HG02970 (cell line): ENCODE data around the gene MYRIP.

Experiments used
- ATAC-seq: cut with Tn5 transposase; IDR thresholded peaks from one replicate; pipeline ENCODE4 v1.9.1; 2021; ENCODE audit warnings: mild to moderate bottlenecking, moderate library complexity, moderate number of reproducible peaks; ENCODE audit not compliant: unreplicated experiment, low FRiP score

Gene MYRIP

DNA sequence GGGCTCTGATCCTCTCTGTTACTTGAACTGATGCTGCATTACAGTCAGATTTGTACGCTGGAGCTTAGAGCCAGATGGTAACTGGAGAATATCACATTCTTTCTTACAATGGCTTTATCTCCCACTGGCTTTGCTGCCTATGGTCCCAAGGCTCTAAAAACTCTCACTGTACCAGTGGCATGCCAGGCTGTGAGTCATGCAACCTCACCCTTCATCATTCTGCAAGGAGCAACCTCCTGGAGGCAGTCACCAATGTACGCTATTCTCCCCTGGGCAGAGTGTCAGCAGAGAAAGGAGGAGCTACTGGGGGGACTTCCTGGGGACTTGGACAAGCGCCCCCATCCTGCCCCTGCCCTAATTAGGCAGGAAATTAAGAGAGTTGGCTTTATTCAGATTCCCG is 402.2 kb downstream of the MYRIP start:
- ATAC-seq: no peak

DNA sequence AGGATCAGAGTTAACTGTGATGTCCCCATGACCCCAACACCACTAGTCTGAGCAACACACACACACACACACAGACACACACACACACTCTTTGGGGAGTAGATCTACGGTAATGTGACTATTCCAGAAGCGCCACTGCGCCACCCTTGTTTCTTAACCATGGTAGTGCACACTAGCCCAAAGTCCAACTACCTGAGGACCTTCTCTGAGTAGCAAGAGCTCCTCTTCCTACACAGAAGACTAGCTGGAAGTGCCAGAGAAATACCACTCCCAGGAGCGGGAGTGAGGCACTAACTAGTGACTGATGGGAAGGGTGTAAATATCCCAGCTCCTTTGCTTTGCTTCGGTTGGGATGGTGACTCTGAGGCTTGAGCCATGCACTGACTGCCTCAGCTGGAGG is 404.1 kb downstream of the MYRIP start:
- no peak for ATAC-seq

DNA sequence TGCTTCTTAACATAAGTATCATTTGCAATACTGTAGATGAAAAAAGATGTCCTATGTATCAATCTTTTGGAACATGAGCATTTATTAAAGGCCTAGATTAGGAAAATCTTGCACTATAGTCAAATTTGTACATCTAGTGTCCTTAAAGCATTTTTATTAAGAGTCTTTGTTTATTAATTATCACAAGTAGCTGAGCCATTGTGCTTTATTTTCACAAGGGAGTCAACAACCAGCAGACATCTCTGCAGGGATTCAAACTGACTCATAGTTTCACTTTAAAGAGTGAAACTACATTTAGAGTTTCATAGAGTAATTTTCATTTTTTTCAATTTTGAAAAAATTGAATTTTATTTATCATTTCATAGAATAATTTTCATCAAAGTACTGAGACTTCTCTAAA is 405.6 kb downstream of the MYRIP start:
- ATAC-seq: no peak

DNA sequence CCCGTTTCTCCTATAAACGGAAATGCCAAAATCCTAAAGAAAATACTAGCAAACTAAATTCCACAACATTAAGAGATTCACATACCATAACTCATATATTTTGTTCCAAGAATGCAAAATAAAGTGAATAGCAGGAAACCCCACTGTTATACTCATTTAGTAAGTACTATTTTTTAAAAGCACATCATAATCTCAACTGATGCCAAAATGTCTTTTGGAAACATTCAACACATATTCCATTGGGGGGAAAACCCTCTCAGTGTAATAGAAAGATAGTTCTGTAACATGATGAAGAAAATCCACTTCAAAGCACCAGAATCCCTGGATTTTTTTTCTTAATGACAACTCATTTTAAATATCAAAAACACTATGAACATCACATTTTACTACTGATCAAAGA is 407.1 kb downstream of the MYRIP start:
- no peak for ATAC-seq

DNA sequence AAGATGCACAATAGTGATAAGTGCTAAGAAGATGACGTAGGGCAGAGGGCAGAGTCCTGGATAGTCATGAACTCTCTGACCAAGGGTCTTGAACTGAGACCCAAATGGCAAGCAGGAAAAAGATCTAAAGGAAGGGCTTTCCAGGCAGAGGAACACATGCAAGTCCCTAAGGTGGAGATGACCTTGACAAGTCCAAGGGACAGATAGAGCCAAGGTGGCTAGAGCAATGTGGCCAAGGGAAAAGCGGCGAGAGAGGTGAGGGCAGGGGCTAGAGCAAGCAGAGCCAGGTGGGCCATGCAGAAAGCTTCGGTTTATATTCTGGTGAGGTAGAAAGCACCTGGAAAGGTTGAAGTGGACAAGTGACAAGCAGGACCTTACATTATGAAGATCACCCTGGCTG is 414.4 kb downstream of the MYRIP start:
- no peak for ATAC-seq

DNA sequence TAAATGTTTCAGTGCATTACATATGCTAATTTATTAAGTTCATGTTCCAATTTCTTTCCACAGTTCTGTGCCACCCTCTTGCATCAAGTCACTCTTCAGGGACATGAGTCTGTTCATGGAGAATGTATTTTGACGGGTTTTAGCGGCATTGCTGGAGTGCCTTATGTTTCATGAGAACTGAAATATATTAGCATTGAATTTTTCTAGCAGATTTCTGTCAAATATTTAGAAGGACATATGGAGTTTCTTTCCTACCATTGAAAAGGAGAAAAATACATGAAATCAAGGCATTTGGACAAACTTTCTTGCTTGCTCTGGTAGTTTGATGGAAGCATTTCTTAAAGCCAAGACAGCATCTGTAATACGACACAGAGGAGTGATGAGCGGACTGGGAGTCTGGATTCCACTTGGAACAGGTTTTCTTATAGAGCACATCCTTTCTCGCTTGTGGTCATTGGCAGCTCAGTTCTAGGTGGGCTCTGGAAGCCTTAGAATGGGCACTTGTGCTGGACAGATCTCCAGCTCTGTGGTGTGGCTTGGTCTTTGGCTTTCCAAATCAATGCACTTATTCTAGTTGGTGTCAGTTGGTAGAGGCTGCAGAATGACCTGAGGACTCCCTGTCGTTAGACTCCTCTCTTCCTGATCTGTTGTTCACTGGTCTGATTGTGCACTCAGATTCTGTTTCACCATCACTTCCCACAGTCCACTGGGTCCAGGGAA is 415.5 kb downstream of the MYRIP start:
- no peak for ATAC-seq

DNA sequence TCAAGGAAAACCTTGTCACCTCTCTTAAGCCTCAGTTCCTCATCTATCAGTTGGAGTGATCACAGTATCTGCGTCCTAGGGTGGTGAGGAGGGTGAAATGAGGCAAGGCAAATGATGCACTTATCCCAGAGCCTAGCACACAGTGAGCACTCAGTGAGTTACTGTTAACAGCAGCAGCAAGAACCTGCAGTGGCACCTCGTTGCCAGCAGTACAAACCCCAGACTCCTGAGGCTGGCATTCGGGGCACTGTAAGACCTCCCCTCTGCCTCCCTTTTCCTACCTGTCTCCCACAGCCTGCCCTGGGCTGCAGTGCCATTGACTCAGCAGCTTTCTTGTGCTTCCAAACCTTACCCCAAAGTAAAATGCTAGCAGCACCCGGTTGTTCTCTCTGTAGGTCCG is 417.2 kb downstream of the MYRIP start:
- ATAC-seq: no peak

DNA sequence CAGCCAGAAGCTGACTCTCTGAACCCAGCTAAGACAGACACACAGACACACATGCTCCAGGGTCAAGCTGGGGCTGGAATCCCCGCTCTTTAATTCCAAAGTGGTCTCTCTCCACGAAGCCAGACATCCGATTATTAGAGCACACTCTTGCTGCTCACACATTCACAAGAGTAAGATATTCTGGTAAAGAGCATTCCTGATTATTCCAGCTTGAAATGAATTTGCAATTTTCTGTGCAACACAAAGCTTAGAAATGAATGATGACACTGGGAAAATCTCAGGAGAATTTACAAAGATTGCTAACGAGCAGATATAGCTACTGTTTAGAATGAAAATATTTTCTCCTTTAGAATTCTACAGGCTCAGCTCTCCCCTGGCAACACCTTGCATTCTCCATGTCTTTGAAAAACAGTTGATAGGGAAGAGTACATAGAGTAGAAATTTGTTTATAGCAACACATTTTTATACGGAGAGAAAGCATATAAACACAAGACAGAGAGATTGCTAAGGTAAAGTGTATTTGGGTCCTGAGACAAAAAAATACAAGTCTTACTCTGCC is 419.5 kb downstream of the MYRIP start:
- ATAC-seq: no peak

DNA sequence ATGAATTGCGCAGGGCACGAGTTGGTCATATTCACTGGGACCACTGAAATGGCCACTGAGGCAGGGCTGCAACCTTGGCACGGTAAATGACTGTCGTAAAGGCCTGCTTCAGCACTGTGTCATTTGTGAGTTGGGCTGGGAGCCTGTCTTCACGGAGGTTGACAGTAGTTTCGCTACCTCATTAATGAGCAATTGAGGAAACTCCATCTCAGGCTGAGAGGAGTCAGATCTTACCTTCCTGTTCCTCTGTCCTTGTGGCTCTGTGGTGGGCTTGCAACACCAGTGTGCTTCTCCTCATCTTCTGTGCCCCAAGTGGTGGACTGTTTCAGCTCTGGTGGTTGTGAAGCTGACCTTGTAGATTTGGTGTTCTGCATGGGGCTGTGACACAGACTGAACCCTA is 420.0 kb downstream of the MYRIP start:
- no peak for ATAC-seq

DNA sequence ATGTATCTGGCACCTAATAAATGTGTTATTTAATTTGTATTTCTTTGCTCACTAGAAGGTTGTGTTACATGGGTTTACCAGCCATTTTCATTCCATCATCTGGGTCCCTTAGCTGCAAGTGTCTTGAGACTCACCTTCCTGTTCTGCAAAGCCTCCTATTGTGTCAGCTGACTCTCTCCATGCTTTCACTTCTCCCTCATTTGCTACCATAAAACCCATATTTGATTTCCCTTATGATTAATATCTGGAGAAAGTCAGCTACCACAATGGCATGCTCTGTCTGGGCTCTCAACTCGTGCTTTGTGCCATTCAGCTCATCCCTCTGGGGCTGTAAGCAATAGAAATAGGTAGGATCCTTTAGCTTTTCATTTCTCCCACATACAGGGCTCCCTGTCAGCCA is 420.6 kb downstream of the MYRIP start:
- no peak for ATAC-seq

DNA sequence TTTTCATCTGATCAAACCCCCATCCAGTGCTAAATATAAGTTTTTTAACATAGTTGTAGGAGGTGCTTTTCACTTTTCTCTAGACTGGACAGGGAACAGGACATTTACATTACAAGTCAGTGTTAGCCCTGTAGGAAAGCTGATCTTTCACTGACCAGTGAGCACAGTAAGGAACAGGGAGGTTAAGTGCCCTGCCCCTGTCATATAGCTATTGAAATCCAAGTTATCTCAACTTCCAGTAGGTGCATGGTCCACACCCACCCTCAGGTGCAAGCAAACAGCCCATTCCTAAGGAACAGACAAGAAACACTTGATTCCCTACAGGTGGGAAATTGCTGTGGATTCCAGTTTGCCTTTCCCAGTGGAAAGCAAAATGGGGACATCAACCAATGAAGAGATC is 421.0 kb downstream of the MYRIP start:
- ATAC-seq: no peak

DNA sequence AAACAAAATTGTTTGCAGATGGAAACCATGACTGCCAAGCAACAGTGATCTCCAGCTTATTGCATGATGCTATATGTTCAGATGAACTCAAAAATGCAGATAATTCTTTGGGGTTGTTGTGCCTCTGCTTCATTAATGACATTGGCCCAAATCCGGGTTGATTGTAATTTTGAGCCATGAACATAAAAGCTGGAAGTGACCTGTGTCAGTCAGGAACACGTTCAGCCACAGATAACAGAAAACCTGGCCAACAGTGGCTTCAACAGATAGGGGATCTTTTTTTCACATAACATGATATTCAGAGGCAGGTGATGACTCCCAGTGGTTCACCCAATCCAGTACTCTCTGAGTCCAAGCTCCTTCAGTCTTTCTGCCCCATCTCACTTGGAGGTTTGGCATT is 423.2 kb downstream of the MYRIP start:
- ATAC-seq: no peak

DNA sequence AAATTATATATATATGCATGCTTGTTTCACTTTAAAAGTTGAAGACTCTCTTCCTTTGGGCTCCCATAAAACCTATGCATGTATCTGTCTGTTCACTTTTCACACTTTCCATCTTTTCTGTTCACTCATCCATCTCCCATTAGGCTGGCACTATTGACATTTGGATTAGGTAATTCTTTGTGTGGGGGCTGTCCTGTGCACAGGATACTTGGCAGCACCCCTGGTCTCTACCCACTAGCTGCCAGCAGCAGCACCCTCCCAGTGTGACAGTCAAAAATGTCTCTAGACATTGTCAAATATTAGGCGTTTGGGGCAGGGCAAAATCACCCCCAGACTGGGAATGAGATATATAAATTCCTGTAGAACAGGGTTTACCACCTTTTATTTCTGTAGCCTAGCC is 427.8 kb downstream of the MYRIP start:
- ATAC-seq: no peak

DNA sequence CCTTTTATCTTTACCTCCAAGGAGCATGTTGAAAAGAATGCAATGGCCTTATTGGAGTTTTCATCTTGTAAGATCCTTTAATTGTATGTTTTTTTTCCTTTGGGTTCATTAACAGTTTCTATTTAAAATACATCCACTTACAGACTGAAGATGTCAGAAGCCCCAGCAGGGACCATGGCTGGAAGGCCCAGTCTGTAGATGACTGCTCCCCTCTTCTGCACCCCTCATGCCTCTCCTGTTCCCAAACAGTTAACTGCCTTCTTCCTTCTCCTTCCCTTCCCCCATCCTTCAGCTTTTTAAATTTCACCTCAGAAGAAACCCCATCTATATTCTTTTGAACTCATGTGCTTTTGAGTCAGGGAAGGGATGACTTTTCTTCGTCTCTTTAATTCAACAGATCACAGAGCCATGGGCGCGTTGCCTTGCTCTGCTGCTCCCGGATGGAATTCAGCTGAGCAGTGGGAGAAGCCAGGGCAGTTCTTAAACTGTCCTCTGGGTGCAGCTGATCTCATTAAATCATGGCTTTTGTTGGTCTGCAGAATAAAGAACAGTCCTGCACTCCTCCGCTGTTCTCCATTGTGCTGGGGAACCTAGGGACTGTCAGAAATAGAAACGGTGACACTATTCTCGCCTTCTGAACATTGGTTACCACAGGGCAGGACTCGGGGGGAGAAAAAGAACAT is 428.6 kb downstream of the MYRIP start:
- ATAC-seq: no peak

DNA sequence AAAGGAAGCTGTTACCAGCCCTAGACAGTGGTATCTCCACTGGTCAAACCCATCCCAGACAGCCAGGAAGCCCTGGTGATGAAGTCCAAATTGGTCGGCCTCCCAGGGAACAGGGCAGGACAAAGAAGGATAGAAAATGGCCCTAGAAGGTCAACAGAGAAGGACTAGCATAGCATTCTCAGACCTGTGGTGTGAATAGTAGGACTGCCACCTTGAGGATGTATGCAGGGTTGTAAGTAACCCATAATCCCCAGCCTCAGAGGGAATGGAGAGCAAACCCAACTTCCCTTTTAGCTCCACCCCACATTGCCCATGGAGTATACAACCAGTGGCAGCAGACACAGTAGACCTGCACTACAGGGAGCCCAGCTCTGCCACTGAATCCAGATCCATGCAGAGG is 431.5 kb downstream of the MYRIP start:
- ATAC-seq: no peak

DNA sequence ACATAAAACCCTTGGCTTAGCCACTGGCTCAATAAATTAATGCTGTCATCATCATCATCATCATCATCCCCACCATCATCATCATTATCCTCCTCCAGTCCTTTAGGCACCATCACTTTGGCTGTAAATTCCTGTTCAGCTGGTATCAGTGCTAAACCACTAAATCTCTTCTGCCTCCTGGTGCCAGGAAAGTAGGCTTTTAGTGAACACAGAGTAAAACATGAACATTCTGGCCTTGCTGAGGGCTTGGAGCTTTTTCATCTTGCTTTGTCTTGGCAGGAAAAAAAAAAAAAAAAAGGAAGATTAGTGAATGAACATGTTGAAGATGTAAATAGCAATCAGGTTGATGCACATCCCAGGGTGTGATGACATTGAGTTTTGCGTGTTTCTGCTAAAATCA is 432.8 kb downstream of the MYRIP start:
- ATAC-seq: no peak

DNA sequence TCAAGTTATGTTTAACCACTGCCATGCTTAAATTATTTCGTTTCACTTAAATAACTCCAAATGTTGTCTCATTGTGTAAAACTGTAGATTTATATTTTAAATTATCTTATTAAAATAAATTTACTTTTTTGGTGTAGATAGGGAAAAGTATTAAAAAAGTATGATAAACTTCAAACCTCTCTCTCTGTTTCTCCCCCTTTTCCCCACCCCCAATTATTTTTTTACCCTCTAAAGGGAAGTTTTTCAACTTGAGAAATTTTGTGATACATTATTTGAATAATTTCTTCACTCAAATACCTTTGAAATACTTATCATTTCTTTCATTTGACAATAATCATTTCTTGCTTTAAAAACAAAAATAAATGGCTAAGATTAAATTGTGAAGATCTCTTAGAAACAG is 433.2 kb downstream of the MYRIP start:
- ATAC-seq: no peak

DNA sequence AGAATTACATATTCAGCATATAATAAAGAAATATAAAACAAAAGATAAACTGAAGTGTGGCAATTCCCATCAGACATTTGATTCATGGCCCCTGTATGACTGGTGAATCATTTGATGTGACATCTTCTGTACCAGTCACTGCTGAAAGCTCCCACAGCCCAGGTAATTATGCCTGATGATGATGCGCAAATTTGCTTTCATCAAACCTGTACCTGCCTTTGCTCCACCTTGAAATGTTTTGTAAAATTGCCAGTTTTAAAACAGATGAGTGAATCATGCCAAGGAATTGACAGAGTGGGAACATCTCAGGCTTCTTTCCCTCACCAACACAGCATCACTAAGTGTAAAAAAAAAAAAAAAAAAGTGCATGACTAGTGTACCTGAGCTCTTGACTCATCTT is 433.6 kb downstream of the MYRIP start:
- no peak for ATAC-seq

DNA sequence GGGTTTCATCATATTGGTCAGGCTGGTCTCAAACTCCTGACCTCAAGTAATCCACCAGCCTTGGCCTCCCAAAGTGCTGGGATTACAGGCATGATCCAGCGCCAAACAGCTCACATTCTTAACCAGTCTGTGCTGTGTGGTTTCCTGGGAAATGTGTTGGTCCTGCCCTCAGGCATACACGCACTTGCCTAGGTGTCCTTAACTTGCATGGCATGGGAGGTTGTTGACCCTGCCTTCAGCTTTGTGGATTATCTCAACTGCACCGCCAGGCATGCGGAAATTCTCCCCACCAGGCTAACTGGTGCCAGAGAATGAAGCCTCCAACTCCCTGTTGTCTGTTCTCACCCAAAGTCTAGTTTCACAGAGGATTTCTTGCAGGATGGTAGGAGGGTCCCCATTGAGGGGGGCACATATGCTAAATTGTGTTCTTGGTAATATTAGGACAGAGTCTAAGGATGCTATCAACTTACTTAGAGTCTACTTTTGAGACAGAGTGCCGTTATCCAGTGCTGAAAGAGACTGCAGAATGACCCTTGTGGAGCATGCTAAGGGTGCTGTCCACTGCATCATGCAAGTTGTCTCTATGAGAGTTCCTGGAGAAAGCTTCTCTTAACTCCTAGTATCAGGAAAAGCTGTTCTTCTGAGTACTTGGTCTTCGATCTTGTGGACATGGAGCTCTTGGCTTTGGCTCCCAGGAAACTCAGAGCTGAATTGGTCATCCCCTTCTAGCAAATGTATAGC is 438.5 kb downstream of the MYRIP start:
- no peak for ATAC-seq

DNA sequence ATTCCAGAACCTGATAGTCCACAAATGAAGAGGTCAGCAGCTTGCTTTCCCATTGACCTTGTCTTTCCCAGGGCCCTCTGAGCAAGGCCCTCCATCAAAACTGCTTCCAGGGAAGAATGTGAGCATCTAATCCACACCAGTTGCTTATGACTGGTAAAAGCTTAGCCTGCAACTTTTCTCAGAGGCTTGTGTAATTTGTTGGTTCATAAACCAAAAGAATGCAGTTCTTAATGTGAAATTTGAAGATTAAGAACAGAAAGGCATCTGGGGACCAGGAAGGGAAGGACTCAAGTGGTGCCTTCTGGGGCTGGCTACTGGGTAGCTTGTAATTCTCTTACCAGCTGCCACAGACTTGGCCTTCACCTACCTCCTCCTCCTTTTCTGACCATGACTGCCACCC is 439.2 kb downstream of the MYRIP start:
- ATAC-seq: no peak

DNA sequence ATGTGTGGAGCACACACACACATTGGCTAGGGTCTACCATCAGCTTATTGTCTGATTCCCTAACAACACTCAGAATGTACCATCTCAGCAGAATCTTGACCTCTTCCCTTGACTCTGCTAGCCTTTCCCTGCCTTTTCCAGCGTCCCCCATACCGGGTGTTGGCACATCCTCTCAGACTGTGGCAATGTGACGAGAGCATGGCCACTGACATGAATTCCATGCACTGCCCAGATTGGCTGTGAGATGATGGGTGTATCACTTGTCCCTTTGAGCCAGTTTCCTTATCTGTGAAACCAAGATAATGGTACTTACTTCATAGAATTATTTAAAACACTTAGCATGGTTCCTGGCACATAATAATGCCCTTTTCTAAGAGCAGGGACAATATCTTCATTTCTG is 439.8 kb downstream of the MYRIP start:
- ATAC-seq: no peak
